Loucy (cell line): ENCODE measurements around the gene ANKRD6.

Experiments used
- H2AFZ ChIP-seq: fragments of 200-600 bp; sonication (generic); 2 replicates; pipeline ENCODE4 v1.6.0; 2016; ENCODE audit warnings: antibody characterized with exemption, mild to moderate bottlenecking, low read length, moderate library complexity
- H3F3A ChIP-seq: fragments of 200-600 bp; 2 replicates; pipeline ENCODE4 v1.6.0; 2016; ENCODE audit warnings: antibody characterized with exemption, low read depth, mild to moderate bottlenecking
- H3K27me3 ChIP-seq: fragments of 200-600 bp; sonication (generic); 2 replicates; pipeline ENCODE4 v1.6.1; 2014; ENCODE audit warnings: low read length, mild to moderate bottlenecking; ENCODE audit not compliant: insufficient read depth, poor library complexity, severe bottlenecking
- H3K36me3 ChIP-seq: fragments of 200-600 bp; sonication (generic); 2 replicates; pipeline ENCODE4 v1.6.1; 2016; ENCODE audit warnings: low read length; ENCODE audit not compliant: insufficient read depth
- H3K4me1 ChIP-seq: fragments of 200-600 bp; sonication (generic); 2 replicates; pipeline ENCODE4 v1.5.1; 2014; ENCODE audit warnings: low read length, mild to moderate bottlenecking; ENCODE audit not compliant: insufficient read depth, poor library complexity, severe bottlenecking
- H3K4me2 ChIP-seq: fragments of 200-600 bp; sonication (generic); 2 replicates; pipeline ENCODE4 v1.6.0; 2014; ENCODE audit warnings: antibody characterized with exemption, low read length, low read depth, mild to moderate bottlenecking; ENCODE audit not compliant: poor library complexity, severe bottlenecking
- H3K4me3 ChIP-seq: fragments of 200-600 bp; sonication (generic); 2 replicates; pipeline ENCODE4 v1.5.1; 2014; ENCODE audit warnings: low read length, mild to moderate bottlenecking, mixed read lengths; ENCODE audit not compliant: poor library complexity, severe bottlenecking
- H3K79me2 ChIP-seq: fragments of 200-600 bp; sonication (generic); 2 replicates; pipeline ENCODE4 v1.6.1; 2014; ENCODE audit warnings: low read length; ENCODE audit not compliant: insufficient read depth
- H3K9ac ChIP-seq: fragments of 200-600 bp; sonication (generic); 2 replicates; pipeline ENCODE4 v1.6.0; 2014; ENCODE audit warnings: mild to moderate bottlenecking, low read depth, low read length, moderate library complexity; ENCODE audit not compliant: poor library complexity, severe bottlenecking
- H3K9me2 ChIP-seq: fragments of 200-600 bp; sonication (generic); replicated peaks from 2 replicates; pipeline ENCODE4 v1.6.1; 2016; ENCODE audit warnings: low read depth, low read length, mixed read lengths
- H3K9me3 ChIP-seq: fragments of 200-600 bp; sonication (generic); 2 replicates; pipeline ENCODE4 v1.6.1; 2014; ENCODE audit warnings: mild to moderate bottlenecking, antibody characterized with exemption, low read length, low read depth; ENCODE audit not compliant: insufficient read depth
- H4K20me1 ChIP-seq: fragments of 200-600 bp; sonication (generic); 2 replicates; pipeline ENCODE4 v1.6.0; 2014; ENCODE audit warnings: antibody characterized with exemption, low read length, mild to moderate bottlenecking; ENCODE audit not compliant: insufficient read depth, poor library complexity, severe bottlenecking
- CTCF ChIP-seq: fragments of 200-600 bp; sonication (generic); conservative IDR thresholded peaks from 2 replicates; pipeline ENCODE4 v1.5.1; 2014; ENCODE audit warnings: mild to moderate bottlenecking, antibody characterized with exemption, low read length
- EZH2phosphoT487 ChIP-seq: fragments of 200-600 bp; IDR thresholded peaks from 2 replicates; pipeline ENCODE4 v1.6.1; 2018; ENCODE audit warnings: antibody characterized with exemption, mild to moderate bottlenecking, moderate library complexity, borderline replicate concordance

ANKRD6 gene

GRCh38 chr6:89649682-89650081 is 216.7 kb downstream of the ANKRD6 start:
- Histone ChIP-seq H2AFZ (no peak overlapping the region), H3K4me3 (no peak overlapping the region), H3K4me1 (no peaks in the 10 kb centered on the region), H4K20me1 (no peaks in the 10 kb centered on the region), H3K27me3 (no peaks in the 10 kb centered on the region), H3K9me3 (no peaks in the 10 kb centered on the region), H3F3A (no peaks in the 10 kb centered on the region), H3K4me2 (no peak overlapping the region), H3K9ac (no peak overlapping the region), H3K79me2 (no peaks in the 10 kb centered on the region), H3K9me2 (no peaks in the 10 kb centered on the region), H3K36me3 (peaks cover 74% of the 10 kb centered on the region; the same call in 1 of the 2 replicates)
- no peak for TF ChIP-seq CTCF
- no peak for TF ChIP-seq EZH2phosphoT487

- H3K9me2 ChIP-seq = no peaks in the 10 kb centered on the region
Measured at GRCh38 chr6:89650579-89650978, 217.6 kb downstream of the ANKRD6 start.

GRCh38 chr6:89655122-89655521 is 222.2 kb downstream of the ANKRD6 start:
- no peak overlapping the region for H3K9ac ChIP-seq
- H3K9me2 ChIP-seq = no peaks in the 10 kb centered on the region
- no peaks in the 10 kb centered on the region for H4K20me1 ChIP-seq
- TF ChIP-seq CTCF (no peak), EZH2phosphoT487 (no peak)
- no peaks in the 10 kb centered on the region for H3K9me3 ChIP-seq
- H2AFZ ChIP-seq = no peak overlapping the region
- no peaks in the 10 kb centered on the region for H3F3A ChIP-seq
- H3K4me1 ChIP-seq = no peaks in the 10 kb centered on the region
- peaks cover 72% of the 10 kb centered on the region for H3K36me3 ChIP-seq
- H3K79me2 ChIP-seq = no peaks in the 10 kb centered on the region
- no peaks in the 10 kb centered on the region for H3K27me3 ChIP-seq
- H3K4me2 ChIP-seq = no peak overlapping the region
- H3K4me3 ChIP-seq = no peak overlapping the region

More at GRCh38 chr6:89650579-89650978, 217.6 kb downstream of the ANKRD6 start:
- no peaks in the 10 kb centered on the region for H3K4me1 ChIP-seq
- H3K36me3 ChIP-seq = peaks cover 72% of the 10 kb centered on the region; the same call in 1 of the 2 replicates
- no peak overlapping the region for H3K4me2 ChIP-seq
- no peaks in the 10 kb centered on the region for H3K9me3 ChIP-seq
- no peaks in the 10 kb centered on the region for H3K27me3 ChIP-seq
- H3K9ac ChIP-seq = no peak overlapping the region
- H3K79me2 ChIP-seq = no peaks in the 10 kb centered on the region
- TF ChIP-seq CTCF (no peak), EZH2phosphoT487 (no peak)
- no peaks in the 10 kb centered on the region for H3F3A ChIP-seq
- no peaks in the 10 kb centered on the region for H4K20me1 ChIP-seq
- H3K4me3 ChIP-seq = no peak overlapping the region
- no peak overlapping the region for H2AFZ ChIP-seq
